Osteoblast (primary cell): ENCODE measurements around the gene TMEM236. TPM values are rescaled to one million over a fixed set of nuclear protein-coding genes. Genes with fewer than 3 reads are reported as not detected.
A peak's percentile ranks its signal among the peaks of the same experiment; 100 is the strongest.

Experiments used
- DNase-seq: peaks from one replicate; pipeline ENCODE4 v3.0.0; 2011; ENCODE audit warnings: low spot score, mixed read lengths; ENCODE audit not compliant: insufficient read length; ENCODE audit errors: missing footprints
- H2AFZ ChIP-seq: 2 replicates; pipeline ENCODE4 v1.6.0; 2011; ENCODE audit warnings: mild to moderate bottlenecking, low read length
- H3K27ac ChIP-seq: 2 replicates; pipeline ENCODE4 v1.5.1; 2011; ENCODE audit warnings: mild to moderate bottlenecking, low read depth, low read length, moderate library complexity
- H3K27me3 ChIP-seq: 2 replicates; pipeline ENCODE4 v1.6.0; 2012; ENCODE audit warnings: mild to moderate bottlenecking, control low read depth, inconsistent platforms, low read length, moderate library complexity; ENCODE audit not compliant: insufficient read depth
- H3K36me3 ChIP-seq: 2 replicates; pipeline ENCODE4 v1.5.1; 2011; ENCODE audit warnings: mild to moderate bottlenecking, low read length, control low read depth, moderate library complexity; ENCODE audit not compliant: insufficient read depth
- H3K4me1 ChIP-seq: 2 replicates; pipeline ENCODE4 v1.5.1; 2011; ENCODE audit warnings: mild to moderate bottlenecking, low read length, control low read depth, moderate library complexity; ENCODE audit not compliant: insufficient read depth
- H3K4me2 ChIP-seq: 2 replicates; pipeline ENCODE4 v1.6.0; 2011; ENCODE audit warnings: mild to moderate bottlenecking, low read length; ENCODE audit not compliant: insufficient read depth
- H3K4me3 ChIP-seq: fragments of 200-600 bp; sonication (generic); 3 replicates; pipeline ENCODE4 v1.5.1; 2012; ENCODE audit warnings: mild to moderate bottlenecking, low read length, inconsistent platforms; ENCODE audit not compliant: insufficient read depth
- H3K79me2 ChIP-seq: 2 replicates; pipeline ENCODE4 v1.6.0; 2012; ENCODE audit warnings: mild to moderate bottlenecking, low read length, control low read depth, inconsistent platforms; ENCODE audit not compliant: insufficient read depth
- H3K9me3 ChIP-seq: 2 replicates; pipeline ENCODE4 v1.5.1; 2011; ENCODE audit warnings: low read depth, low read length, control low read depth
- H4K20me1 ChIP-seq: 2 replicates; pipeline ENCODE4 v1.6.0; 2012; ENCODE audit warnings: mild to moderate bottlenecking, low read length, control low read depth; ENCODE audit not compliant: insufficient read depth
- total RNA-seq: library from RNA; depleted of rRNA; stranded (reverse); fragments of >200 nt; gene quantifications from 2 replicates; pipeline ENCODE4 v1.2.3, GENCODE V29; 2012
- TF ChIP-seq, protein P1 (sequence below): IDR thresholded peaks from 2 replicates; pipeline ENCODE4 v1.5.1; 2011; ENCODE audit warnings: mild to moderate bottlenecking, low read depth, low read length, moderate library complexity; ENCODE audit errors: extremely low read depth

Gene TMEM236
- total RNA-seq, 1 donor: under 0.01 TPM

DNA sequence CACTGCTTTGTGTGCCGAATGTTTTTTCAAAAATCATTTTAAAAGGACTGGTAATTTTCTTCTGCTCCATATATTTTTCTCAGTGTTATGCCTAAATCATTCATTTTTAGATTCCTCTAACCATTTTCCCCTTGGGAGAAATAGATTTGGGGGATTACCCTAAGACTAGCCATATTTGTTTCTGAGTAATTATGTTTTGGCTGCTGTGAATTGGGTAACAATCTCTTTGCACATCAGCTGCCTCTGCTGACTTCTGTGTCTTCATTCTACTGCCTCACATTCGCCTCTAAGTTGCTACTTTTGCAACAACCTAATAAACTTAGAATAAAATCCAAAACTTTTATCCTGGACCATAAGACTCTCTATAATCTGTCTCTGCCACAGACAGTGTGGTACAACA, 38.6 kb downstream of the TMEM236 start:
- TF ChIP-seq, protein P1, sequence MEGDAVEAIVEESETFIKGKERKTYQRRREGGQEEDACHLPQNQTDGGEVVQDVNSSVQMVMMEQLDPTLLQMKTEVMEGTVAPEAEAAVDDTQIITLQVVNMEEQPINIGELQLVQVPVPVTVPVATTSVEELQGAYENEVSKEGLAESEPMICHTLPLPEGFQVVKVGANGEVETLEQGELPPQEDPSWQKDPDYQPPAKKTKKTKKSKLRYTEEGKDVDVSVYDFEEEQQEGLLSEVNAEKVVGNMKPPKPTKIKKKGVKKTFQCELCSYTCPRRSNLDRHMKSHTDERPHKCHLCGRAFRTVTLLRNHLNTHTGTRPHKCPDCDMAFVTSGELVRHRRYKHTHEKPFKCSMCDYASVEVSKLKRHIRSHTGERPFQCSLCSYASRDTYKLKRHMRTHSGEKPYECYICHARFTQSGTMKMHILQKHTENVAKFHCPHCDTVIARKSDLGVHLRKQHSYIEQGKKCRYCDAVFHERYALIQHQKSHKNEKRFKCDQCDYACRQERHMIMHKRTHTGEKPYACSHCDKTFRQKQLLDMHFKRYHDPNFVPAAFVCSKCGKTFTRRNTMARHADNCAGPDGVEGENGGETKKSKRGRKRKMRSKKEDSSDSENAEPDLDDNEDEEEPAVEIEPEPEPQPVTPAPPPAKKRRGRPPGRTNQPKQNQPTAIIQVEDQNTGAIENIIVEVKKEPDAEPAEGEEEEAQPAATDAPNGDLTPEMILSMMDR: no peak
- H3K9me3 ChIP-seq: no peaks in the 10 kb centered on the region
- no peak overlapping the region for H3K4me2 ChIP-seq
- H3K36me3 ChIP-seq: no peaks in the 10 kb centered on the region
- no peaks in the 10 kb centered on the region for H3K79me2 ChIP-seq
- H4K20me1 ChIP-seq: no peaks in the 10 kb centered on the region
- H3K27ac ChIP-seq: no peak overlapping the region
- no peak for DNase-seq
- no peak overlapping the region for H2AFZ ChIP-seq
- peaks cover 10% of the 10 kb centered on the region for H3K4me1 ChIP-seq
- H3K27me3 ChIP-seq: no peaks in the 10 kb centered on the region
- no peak overlapping the region for H3K4me3 ChIP-seq

DNA sequence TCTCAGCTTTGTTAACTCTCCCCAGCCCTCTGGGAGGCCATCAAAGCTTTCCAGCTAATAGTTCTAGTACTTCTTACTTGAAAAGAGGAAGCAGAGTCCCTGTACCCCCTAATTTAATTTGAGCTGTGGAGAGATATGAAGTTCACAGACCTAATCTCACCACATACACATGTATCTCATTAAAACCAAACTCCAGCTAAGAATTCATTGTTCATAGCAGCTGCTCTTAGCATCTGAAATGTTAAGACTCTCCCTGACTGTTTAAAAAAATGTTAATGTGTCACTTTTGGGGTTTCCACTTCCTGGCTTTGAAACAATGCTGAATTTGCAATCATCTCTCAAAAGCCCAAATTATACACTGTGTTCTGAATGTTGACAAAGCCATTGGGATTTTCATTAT, 41.0 kb downstream of the TMEM236 start:
- DNase-seq: no peak
- TF ChIP-seq, protein P1: no peak
- H2AFZ ChIP-seq: peak overlapping the region; percentile 57
- H3K4me3 ChIP-seq: no peak overlapping the region
- H3K4me1 ChIP-seq: no peaks in the 10 kb centered on the region
- H3K27me3 ChIP-seq: no peaks in the 10 kb centered on the region
- no peaks in the 10 kb centered on the region for H3K79me2 ChIP-seq
- H3K4me2 ChIP-seq: no peak overlapping the region
- H3K27ac ChIP-seq: no peak overlapping the region
- no peaks in the 10 kb centered on the region for H4K20me1 ChIP-seq
- no peaks in the 10 kb centered on the region for H3K36me3 ChIP-seq
- no peaks in the 10 kb centered on the region for H3K9me3 ChIP-seq

DNA sequence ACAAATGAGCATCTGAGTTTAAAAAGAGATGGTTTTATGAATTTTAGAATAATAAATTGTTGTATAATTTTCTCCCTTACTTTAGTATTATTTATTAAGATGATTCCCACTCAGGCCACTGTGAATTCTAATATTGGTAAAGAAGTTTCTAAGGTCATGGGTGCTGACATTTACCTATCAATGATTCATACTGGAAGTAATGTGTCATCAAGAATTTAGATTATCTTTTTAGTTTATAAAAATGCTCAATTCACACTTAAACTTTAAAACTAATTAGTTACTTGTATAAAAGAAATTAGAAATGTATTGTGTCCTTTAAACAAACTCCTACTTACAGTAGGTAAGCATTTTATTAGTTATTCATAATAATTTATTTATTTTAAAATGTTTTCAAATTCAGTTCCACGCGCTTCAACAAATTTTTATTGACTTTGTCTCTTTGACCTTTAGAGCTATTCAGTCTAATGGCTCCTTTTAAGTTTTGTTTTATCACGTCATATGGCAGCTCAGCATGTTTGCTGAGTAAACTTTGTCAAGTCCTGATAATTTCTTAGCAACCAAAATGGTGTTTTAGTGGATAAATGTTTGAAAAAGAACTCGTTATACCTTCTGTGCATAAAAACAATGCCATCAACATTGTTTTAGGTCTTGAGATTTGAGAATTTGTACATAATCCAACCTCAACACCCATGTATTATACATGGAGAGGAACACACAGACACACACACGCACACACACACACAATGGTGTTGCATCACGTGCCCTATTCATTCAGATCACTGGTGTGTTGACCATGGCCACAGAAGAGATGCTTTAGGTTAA, 42.0 kb downstream of the TMEM236 start:
- TF ChIP-seq, protein P1: no peak

DNA sequence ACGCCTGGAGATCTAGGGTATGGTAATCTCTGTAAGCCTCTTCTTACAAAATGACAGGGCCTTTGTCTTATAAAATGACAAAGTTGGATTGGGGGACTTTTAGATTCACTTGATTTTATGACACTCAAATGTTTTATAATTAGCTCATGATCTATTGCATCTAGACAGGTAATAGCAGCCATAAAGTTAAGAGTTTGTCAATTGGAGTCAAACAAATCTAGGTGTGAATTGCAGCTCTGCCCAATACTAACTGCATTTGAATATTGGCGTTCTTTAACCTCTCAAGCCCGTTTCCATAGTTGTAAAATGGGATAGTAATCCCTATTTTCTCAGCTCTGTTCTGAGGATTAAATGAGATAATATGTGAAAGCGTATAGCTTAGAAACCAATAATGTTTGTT, 43.1 kb downstream of the TMEM236 start:
- H3K4me2 ChIP-seq: no peak overlapping the region
- H3K4me1 ChIP-seq: no peaks in the 10 kb centered on the region
- DNase-seq: no peak
- no peaks in the 10 kb centered on the region for H3K36me3 ChIP-seq
- no peaks in the 10 kb centered on the region for H3K27me3 ChIP-seq
- TF ChIP-seq, protein P1: no peak
- H3K9me3 ChIP-seq: no peaks in the 10 kb centered on the region
- H4K20me1 ChIP-seq: no peaks in the 10 kb centered on the region
- H2AFZ ChIP-seq: no peak overlapping the region
- H3K79me2 ChIP-seq: no peaks in the 10 kb centered on the region
- no peak overlapping the region for H3K27ac ChIP-seq
- no peak overlapping the region for H3K4me3 ChIP-seq

More for the DNA sequence above, 42.0 kb downstream of the TMEM236 start:
- Histone ChIP-seq H3K4me2 (no peak overlapping the region), H3K9me3 (no peaks in the 10 kb centered on the region), H2AFZ (no peak overlapping the region), H4K20me1 (no peaks in the 10 kb centered on the region), H3K79me2 (no peaks in the 10 kb centered on the region), H3K4me1 (no peaks in the 10 kb centered on the region), H3K27me3 (no peaks in the 10 kb centered on the region), H3K36me3 (no peaks in the 10 kb centered on the region), H3K4me3 (no peak overlapping the region), H3K27ac (no peak overlapping the region)
- no peak for DNase-seq
